Upper lobe of left lung (tissue), 4 donors: Measurements from ENCODE around the gene ZNF12.

Source experiments
- EP300 ChIP-seq, 4 donors: sonication (generic); formaldehyde crosslinking; IDR thresholded peaks; one replicate each; pipeline ENCODE4 v1.5.1; 2017; ENCODE audit warnings: antibody characterized with exemption in 4 of 4, control low read depth in 2 of 4
- POLR2AphosphoS5 ChIP-seq, 2 donors: sonication (generic); formaldehyde crosslinking; IDR thresholded peaks; one replicate each; pipeline ENCODE4 v1.5.1; 2017; ENCODE audit warnings: antibody characterized with exemption in 2 of 2
- TF ChIP-seq, protein P1 (sequence below), 6 experiments: fragments of 450-650 bp in 4 of 6; fragments of 200-600 bp in 2 of 6; sonication (generic) in 2 of 6; IDR thresholded peaks; one replicate each; pipeline ENCODE4 v1.5.1; 2016 to 2019; ENCODE audit warnings: antibody characterized with exemption in 6 of 6

DNA sequence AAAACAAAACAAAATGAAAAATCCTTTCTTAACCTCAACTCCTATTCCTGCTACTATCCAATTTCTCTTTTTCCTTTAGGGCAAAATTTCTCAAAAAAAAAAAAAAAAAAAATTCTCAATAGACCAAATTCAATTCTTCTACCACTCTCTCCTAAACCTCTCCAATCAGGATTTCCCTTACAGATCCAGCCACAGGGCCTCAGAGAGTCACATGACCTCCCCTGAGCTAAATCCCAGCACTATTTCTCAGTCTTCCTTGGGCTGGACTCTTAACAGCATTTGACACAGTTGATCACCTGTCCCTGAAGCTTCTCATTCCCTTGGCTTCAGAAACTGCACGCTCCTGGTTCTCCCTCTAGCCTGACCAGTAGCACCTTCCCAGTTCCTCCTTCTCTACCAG, 4.9 kb downstream of the ZNF12 start:
- TF ChIP-seq, protein P1, sequence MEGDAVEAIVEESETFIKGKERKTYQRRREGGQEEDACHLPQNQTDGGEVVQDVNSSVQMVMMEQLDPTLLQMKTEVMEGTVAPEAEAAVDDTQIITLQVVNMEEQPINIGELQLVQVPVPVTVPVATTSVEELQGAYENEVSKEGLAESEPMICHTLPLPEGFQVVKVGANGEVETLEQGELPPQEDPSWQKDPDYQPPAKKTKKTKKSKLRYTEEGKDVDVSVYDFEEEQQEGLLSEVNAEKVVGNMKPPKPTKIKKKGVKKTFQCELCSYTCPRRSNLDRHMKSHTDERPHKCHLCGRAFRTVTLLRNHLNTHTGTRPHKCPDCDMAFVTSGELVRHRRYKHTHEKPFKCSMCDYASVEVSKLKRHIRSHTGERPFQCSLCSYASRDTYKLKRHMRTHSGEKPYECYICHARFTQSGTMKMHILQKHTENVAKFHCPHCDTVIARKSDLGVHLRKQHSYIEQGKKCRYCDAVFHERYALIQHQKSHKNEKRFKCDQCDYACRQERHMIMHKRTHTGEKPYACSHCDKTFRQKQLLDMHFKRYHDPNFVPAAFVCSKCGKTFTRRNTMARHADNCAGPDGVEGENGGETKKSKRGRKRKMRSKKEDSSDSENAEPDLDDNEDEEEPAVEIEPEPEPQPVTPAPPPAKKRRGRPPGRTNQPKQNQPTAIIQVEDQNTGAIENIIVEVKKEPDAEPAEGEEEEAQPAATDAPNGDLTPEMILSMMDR (IDR thresholded peaks at IDR 0.05) = no peak
- TF ChIP-seq EP300 (IDR thresholded peaks at IDR 0.05) (no peak), POLR2AphosphoS5 (IDR thresholded peaks at IDR 0.05) (no peak)
